Measurements from ENCODE around the gene BORA.
"Not testable (repeated sequence)": the region's sequence is repeated elsewhere in the genome, so short reads cannot be mapped to it uniquely, and the experiment has no call there.

BORA gene

DNA sequence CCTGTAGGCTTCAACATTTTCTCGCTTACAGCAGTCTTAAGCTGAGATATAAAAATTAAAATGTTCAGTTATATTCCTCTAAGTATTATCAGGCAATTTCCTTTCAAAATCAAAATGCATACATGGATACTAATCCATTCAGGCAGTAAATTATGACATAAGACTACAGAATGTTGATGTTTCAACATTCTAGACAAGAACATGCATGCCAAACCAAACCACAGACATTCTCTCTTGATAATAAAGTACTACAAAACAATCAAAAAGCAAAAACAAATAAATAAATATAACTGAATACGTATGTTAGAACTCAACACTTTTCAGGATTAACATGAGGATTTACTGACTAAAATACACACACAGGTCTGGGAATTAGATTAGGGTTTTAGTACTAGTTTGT is 46.3 kb downstream of the BORA start:
- DNase-seq, result no peak

DNA sequence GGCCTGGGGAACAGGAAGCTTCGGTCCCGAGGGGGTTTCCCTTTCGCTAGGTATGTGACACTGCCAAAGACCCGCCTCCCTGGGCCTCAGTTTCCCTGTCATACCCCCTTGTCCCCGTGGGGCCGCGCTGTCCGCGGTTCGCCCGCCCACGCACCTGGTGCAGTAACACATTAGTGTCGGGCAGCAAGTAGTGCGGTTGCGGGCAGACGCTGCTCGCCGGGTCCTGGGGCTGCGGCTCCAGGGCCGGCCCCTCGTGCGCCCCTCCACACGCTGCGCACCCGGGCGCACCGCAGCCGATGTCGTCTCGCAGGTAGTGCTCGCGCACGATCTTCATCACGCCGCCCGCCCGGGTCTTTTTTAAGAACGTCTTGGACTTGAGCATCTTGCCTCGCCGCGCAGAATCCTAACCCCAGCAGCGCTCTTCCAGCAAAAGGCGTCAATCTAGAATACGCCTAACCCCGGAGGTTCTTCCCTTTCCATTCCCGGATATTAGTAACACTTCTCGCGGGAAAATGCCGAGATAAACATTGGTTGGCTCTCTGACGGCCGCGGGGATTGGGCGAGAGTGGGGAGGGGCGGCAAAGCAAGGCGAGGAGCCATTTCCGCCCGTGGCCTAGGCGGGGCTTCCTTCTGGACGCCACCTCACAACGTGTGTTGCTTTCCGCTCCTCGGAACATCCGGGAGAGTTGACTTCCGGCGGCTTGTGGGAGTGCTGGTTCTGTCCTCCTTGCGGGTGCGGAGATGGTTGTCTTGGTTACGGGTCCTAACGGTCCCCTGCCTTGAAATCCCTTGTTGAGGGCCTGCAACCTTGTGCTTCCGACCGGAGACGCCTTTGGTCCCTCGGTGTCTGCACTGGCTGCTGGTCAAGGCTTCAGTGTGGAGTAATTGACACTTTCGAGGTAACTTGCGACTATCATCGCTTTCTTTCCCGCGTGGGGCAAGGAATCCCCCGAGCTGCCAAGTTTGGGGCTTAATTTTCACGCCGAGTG is 54.0 kb downstream of the BORA start, which contains the start of the genes DIS3 and PIBF1:
DIS3 (minus strand) TSS at position 450 of the 989 bp plus-strand sequence; CDS start at position 382, 68 bp downstream.
PIBF1 (plus strand) TSS at position 683 of the 989 bp plus-strand sequence. CDS start 1,337 bp downstream, outside the sequence.
- peak; percentile 96 for DNase-seq

DNA sequence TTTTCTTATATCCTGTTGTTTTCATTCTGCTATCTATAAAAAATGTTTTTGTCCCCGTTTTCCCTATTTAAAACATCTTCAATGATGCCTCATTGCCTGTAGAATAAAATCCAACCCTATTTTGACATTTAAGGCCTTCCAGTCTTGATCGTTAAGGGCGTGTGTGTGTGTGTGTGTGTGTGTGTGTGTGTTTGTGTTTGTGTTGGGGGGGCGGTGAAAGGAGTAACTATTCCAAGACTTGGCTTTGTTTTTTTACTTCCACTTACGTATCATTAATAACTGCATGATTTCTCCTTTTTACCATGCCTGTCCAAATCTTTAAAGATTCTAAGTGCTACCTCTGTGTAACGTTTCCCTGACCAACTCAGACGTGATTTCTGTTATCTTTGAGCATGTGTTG is 55.0 kb downstream of the BORA start:
- peak; percentile 28 for DNase-seq

DNA sequence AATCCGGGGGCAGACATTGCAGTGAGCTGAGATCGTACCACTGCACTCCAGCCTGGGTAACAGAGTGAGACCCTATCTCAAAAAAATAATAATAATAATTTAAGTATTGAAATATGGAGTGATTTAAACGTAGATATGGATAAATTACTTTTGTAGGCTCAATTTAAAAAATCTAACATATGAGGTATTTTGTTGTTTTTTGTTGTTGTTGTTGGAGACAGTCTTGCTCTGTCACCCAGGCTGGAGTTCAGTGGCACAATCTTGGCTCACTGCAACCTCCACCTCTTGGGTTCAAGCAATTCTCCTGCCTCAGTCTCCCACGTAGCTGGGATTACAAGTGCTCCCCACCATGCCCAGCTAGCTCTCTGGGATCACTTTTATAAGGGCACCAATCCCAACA is 57.0 kb downstream of the BORA start:
- not testable (repeated sequence) for DNase-seq

DNA sequence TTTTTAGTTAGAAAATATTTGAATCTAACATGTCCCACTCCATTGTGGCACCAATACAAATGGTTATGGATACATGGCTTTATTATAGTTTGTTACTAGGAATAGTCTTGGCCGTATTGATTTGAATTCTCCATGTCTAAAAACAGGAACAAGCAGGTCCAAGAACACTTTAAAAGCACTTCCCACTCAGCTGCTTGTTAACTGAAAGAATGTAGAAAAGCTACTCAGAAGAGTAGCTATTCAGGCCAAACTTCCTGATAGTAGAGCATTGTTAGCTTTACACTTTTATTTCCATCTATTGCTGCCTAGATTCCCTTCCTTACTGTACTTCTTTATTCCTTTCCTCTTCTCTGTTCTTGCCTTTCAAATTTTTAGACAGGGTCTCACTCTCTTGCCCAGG is 61.1 kb downstream of the BORA start:
- no peak for DNase-seq

DNA sequence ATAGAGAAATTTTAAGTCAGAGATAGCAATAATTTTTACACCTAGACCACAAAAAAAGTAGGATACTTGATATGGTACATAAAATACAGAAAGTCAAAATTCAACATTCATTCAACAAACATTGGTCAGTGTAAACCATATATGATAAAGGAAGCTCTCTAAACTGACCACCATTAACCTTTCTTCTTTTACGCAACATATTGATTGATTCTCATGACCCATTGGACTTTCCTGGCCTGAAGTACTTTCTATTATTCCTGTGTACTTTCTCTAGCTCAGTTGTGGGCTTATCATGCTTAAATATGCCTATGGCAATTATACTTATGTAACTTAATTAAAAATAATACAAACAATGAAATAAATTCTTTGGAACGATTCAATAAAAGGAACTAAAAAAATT is 64.9 kb downstream of the BORA start:
- DNase-seq, result no peak

DNA sequence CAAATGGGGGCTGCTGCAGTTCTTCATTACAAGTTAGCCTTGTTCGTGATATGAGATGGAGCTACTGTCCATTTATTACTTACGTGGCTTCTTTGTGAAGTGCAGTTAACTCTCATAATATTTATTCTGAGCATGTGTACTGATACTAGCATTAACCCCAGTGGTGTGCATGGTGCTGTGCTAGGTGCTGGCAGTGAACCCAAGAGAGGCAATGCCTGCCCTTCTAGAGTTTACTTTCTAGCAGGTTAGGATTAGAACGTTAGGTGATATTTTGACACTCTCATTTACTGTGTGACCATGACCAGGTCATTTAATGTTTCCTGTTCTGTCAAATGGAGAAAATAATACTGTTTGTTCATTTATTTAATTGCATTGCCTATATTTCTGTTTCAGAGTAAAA is 71.1 kb downstream of the BORA start:
- DNase-seq, result no peak

DNA sequence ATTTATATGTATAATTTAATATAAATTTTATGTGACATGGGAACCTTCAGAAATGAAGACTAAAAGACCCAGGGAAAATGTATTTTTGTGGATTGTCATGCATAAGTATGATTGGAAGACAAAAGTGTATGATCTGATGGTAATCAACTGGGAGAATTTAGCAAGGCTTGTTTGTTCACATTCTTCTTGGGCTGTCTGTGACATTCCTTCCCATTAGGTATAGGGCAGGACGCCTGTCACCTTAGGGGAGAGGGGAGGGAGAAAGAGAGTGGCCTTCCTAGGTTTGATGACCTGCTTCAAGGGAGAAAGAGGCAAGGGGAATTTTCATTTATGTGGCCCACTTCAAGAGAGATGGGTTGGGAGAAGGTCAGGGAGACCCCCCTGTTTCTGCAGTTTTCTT is 76.6 kb downstream of the BORA start:
- DNase-seq, result no peak

Measured in CD4-positive, alpha-beta T cell treated with Interleukin-12 subunit alpha and Interleukin-12 subunit beta, for 1 hour (primary cell).